ENCODE results near the gene SLC39A7.

- TF ChIP-seq CTCF (IDR thresholded peaks at IDR 0.05) = no peak
- TF ChIP-seq POLR2AphosphoS5 (IDR thresholded peaks at IDR 0.05) = no peak
- TF ChIP-seq POLR2A (IDR thresholded peaks at IDR 0.05) = no peak
These were observed 10.8 kb upstream of the SLC39A7 start for GRCh38 chr6:33189625-33190448.

All from upper lobe of left lung (tissue), 4 donors.